GM19035 (cell line): ENCODE measurements around the gene NCOA1.
"Not testable (repeated sequence)": the region's sequence is repeated elsewhere in the genome, so short reads cannot be mapped to it uniquely, and the experiment has no call there.

Experiments
- ATAC-seq: cut with Tn5 transposase; IDR thresholded peaks from one replicate; pipeline ENCODE4 v1.9.1; 2021; ENCODE audit not compliant: unreplicated experiment

NCOA1 gene

DNA sequence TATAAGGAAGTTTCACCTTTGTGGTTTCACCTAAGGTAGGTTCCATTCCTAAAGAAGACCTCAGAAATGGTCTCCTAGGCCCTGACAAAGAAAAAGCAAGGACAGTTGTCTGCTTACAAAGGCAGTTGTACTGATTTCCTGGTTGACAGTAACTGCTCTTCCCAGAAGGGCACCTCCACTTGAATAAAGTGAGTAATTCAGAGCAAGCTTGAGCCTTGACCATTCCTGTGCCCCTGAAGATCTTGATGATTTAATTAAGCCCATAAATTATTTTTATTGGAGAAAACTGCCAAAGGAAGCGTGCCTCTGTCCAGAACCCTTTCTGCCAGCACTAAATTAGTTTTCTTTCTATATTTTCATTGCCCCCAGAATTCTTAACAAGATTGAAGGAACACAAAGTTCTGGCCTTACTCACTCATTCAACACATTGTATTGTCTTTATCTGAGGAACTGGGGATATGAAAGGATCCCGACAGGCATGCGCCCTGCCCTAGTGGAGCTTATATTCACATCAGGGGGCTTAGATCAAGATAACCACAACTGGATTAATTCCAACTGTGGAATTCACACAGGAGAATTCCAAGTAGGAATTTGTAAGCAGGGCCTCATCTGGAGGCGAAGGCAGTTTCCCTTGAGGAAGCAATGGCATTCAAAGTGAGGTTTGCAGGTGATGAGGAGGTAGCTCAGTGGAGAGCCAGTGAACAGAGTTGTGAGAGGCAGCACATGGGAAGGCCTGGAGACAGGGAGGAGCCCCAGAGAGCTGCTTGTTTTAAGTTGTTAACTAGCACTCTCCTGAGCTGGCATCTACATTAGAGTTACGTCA is 280.9 kb downstream of the NCOA1 start:
- no peak for ATAC-seq

GRCh38 chr2:24774373-24774772 is 283.3 kb downstream of the NCOA1 start:
- ATAC-seq: no peak

- ATAC-seq: no peak
Measured at GRCh38 chr2:24779116-24779515, 288.1 kb downstream of the NCOA1 start.

DNA sequence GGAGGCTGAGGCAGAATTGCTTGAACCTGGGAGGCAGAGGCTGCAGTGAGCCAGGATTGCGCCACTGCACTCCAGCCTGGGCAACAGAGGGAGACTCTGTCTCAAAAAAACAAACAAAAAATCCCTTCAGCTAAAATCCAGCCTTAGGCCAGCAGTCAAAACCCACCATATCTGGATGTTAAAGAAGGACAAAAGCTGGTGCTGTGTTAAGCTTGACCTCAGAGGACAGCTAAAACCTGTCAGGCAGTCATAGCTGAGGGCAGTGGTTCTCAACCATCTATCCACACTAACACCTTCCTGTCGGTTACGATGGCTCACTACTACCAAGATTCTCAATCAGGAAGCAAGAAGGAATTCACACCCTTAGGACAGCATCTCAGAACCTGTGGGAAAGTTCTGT is 292.6 kb downstream of the NCOA1 start:
- no peak for ATAC-seq

DNA sequence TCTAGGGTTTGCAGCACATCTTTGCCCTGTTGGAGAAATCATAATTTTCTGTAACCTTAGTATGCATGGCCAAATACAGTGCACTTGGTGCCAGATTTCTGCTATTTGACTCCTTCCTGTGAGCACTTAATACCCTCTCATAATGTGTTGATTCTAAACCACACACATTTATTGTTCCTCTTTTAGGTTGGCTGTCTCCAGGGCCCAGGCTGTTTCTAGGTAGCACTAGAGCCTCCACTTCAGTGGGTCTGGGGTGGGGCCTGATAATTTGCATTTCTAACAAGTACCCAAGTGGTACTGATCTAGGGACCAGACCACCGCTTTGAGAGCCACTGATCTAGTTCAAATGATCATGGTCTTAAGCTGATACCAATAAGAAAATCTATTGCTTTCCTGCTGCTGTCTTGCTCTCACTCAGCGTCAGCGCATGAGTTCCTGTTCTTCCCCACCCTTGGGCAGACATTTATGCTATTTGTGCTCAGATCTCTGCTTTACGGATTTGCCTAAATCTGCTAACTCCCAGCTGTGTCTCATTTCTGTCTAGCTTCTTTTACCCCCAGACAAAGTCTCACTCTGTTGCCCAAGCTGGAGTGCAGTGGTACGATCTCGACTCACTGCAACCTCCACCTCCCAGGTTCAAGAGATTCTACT is 294.7 kb downstream of the NCOA1 start:
- peak; percentile 87 for ATAC-seq

DNA sequence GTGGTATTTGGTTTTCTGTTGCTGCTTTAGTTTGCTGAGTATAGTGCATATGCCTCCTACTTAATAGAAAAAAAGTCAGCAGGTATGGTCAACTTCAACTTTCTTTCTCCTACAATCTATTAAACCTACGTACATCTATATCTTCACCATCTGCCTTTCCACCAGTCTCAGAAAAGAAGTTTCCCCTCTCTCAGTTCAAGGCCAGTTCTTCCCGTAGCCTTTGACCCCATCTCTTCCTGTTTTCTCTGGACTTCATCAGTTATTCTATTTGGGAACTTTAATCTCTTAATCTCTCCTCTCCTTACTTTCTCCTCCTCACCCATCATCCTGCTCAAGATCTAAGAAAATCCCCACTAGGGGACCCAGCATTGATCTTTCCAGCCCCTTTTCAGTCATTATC is 296.5 kb downstream of the NCOA1 start:
- no peak for ATAC-seq

DNA sequence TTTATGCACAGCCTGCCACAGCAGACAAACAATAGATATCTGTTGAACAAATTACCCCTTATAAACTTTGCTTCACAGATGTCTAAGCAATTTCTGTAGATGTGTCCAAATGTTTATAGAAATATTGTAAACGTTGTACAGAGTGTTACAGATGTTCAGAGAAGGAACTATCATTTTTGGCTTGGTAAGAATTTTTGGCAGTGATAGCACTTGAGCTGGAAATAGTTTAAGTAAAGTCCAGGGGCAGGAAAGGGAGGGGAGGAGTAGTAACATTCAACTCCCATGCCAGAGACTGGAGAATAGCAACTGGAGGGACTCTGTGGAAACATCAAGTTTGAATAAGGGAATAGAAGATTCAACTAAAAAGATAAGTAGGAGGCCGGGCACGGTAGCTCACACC is 297.8 kb downstream of the NCOA1 start:
- no peak for ATAC-seq

GRCh38 chr2:24791452-24791851 is 300.4 kb downstream of the NCOA1 start:
- no peak for ATAC-seq

DNA sequence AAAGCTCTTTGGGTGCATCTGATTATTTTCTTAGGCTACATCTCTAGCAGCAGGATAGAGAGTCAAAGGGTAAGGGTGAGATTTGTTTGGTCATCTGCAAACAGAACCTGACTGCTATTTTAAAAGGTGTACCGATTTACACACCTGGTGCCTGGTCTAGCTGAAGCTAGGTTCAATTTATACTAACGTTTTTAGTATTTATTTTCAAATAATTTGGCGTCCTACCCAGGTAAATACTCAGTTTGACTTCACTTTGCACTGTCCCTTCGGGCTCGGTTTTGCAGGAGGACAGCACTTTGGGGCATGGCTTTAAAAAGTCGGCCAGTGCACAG is 301.5 kb downstream of the NCOA1 start:
- no peak for ATAC-seq

- ATAC-seq: peak; percentile 97
Measured at GRCh38 chr2:24792874-24793760, 302.1 kb downstream of the NCOA1 start, which contains the start of the genes CENPO and PTRHD1. CENPO (plus strand) TSS chr2:24793425; CDS start chr2:24793920, 495 bp downstream. PTRHD1 (minus strand) TSS chr2:24793391; CDS start chr2:24793377, 14 bp downstream.

DNA sequence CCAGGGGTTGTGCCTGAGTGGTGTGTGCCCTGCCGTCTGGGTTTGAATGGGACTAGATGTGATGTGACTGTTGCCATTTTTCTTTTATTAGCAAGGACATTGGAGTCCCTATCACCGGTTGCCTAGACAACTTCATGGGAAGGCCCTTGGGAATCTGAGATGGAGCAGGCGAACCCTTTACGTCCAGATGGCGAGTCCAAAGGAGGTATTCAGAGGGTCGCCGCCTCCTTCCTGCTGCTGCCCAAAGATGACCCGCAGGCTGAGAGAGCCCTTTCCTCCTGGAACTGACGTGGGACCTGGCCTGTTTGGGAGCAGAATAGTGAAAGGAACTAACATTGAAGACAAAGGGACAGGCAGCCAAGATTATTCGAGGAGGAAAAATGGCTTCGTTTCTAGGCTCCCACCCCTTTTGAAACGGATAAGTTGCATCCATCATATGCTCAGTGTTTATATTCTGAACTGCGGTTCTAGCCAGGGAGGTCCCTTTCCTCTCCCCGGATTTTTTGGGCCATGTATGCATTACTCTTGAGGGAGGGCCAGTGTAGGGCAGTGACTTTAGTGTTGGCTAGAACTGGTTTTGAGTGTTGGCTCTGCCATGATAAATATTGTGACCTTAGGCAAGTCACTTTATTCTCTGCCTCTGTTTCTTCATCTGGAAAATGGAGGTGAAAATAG is 302.8 kb downstream of the NCOA1 start:
- no peak for ATAC-seq

GRCh38 chr2:24797644-24798043 is 306.6 kb downstream of the NCOA1 start:
- ATAC-seq: no peak

DNA sequence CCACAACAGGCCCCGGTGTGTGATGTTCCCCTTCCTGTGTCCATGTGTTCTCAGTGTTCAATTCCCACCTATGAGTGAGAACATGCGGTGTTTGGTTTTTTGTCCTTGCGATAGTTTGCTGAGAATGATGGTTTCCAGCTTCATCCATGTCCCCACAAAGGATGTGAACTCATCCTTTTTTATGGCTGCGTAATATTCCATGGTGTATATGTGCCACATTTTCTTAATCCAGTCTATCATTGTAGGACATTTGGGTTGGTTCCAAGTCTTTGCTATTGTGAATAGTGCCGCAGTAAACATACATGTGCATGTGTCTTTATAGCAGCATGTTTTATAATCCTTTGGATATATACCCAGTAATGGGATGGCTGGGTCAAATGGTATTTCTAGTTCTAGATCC is 309.4 kb downstream of the NCOA1 start:
- not testable (repeated sequence) for ATAC-seq

- not testable (repeated sequence) for ATAC-seq
Measured at GRCh38 chr2:24805811-24806660, 315.0 kb downstream of the NCOA1 start.

DNA sequence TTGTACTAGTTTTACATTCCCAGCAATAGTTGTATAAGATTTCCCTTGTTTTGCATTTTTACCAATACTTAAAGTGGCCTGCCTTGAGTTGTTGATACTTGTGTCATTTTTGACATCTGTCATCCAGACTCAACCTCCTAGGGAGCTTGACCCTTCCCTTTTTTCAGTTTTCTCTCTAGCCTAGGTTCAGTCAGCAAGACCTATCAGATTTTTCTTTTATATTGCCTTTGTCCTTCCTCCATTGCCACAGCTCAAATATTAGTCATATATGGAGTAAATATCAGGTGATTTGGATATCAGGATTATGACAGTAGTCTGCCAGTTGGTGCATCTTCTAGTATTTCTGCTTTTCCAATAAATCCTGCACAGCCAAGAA is 315.6 kb downstream of the NCOA1 start:
- no peak for ATAC-seq

DNA sequence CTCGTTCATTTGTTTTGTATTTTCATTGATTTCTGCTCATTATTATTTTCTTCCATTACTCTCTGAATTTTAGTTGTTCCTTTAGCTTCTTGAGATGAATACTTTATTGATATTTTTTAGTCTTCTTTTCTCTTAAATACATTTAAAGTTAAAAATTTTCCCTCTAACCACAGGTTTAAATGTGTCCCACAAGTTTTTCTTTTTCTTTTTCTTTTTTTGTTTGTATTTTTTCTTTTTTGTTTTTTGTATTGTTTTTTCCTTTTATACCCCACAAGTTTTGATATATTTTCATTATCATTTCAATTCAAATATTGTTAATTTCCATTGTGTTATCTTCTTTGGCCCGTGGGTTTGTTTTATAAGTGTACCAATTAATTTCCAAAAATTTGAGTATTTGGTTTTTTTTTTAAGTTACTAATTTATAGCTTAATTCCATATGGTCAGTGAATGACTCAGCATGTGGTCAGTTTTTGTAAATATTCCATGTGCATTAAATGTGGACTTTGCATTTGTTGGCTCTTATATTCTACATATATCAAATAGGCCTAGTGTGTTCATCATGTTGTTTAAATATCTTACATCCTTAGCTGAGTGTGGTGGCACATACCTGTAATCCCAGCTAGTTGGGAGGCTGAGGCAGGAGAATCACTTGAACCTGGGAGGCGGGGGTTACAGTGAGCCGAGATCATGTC is 318.4 kb downstream of the NCOA1 start:
- no peak for ATAC-seq

DNA sequence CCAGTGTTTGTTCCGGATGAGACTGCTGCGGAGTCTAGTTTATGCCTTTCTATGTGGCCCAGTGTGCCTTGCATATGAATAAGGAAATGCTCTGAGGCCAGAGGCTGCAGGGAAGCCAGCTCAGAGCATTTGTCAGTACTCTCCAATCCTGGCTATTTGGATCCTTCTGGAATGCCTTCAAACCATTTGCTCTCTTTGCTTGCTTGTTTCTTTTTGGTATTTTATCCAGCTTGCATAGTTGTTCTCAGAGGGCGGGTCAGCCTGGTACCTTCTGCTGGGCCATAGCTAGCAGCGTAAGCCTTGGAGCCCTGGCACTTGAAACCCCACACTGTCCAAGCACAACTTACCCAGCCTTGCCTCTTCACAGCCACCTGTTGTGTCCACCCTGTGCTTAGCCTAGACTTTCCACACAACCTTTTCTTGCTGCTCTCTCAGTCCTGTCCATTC is 322.7 kb downstream of the NCOA1 start:
- no peak for ATAC-seq

- ATAC-seq: no peak
Measured at GRCh38 chr2:24814516-24814915, 323.5 kb downstream of the NCOA1 start.

- no peak for ATAC-seq
Measured at GRCh38 chr2:24815171-24815570, 324.1 kb downstream of the NCOA1 start.
